Raji (cell line): Measurements from ENCODE around the gene BTAF1.
A peak's percentile ranks its signal among the peaks of the same experiment; 100 is the strongest.

ENCODE experiments used
- POLR2A ChIP-seq: IDR thresholded peaks from 2 replicates; pipeline ENCODE4 v1.6.1; 2011; ENCODE audit warnings: low read depth, low read length, control low read depth; ENCODE audit not compliant: insufficient read depth

BTAF1 gene

GRCh38 chr10:91897421-91897820 is 26.1 kb upstream of the BTAF1 start:
- TF ChIP-seq POLR2A: no peak

GRCh38 chr10:91901784-91902677 is 21.5 kb upstream of the BTAF1 start:
- TF ChIP-seq POLR2A: no peak

DNA sequence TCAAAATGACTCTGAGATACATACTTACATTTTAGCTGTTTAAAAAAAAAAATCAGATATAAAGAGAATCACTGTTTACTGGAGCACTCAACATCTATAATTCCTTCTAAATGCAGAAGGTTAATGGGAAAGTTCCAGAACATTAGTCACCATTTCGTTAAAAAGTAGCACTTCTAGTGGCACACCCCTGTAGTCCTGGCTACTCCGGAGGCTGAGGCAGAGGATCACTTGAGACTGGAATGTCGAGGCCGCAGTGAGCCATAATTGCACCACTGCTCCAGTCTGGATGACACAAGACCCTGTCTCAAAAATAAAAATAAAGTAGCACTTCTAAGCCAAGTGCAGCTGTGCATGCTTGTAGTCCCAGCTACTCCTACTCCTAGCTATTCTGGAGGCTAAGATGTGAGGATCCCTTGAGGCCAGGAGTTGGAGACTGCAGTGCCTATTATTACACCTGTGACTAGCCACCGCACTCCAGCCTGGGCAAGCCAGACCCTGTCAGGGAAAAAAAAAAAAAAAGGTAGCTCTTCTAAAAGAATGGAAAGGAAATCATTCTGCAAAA is 16.5 kb upstream of the BTAF1 start:
- TF ChIP-seq POLR2A: no peak

GRCh38 chr10:91907914-91908336 is 15.6 kb upstream of the BTAF1 start:
- TF ChIP-seq POLR2A: no peak; the same call in 1 of the 2 replicates

DNA sequence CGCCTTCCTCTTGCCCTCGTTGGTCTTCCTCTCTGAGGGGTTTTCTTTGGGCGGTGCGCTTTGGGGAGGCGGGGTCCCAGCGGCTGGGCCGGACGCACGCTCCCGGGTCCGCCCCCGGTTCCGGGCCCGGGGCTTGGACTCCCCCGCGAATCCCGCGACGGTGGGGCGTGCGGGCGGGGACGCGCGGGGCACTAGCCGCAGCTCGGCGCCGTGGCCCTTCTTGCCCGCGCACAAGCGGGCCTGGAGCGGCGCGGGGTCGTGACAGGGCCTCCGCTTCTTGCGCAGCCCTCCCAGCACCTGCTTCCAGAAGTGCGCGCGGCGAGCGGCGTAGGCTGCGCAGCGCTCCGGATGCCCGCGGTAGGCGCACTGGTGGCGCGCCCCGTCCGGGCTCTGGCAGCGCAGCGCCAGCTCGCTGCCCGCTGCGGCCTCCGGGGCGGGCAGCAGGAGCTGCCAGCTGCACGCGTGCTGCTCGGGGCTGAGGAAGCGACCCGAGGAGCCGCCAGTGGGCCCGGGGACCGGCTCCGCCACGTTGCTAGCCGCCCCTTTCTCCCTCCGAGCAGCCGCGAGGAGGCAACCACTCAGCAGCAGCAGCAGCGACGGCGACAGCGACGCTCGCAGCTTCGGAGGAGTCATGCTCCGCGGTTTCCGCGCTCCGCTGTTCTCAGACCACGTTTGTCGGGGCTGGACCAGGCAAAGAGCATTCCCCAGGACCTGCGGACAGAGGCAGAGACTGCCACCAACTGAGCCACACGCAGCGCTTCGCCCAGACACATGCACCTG is 15.0 kb upstream of the BTAF1 start:
- TF ChIP-seq POLR2A: 0 out of 2 replicates have a peak, but pooled peaks have one; percentile 55

- no peak for TF ChIP-seq POLR2A
Observed at GRCh38 chr10:91909117-91909677, 14.4 kb upstream of the BTAF1 start, which contains the start of gene FGFBP3. FGFBP3 (minus strand) TSS chr10:91909486; CDS start chr10:91908969, 517 bp downstream.

DNA sequence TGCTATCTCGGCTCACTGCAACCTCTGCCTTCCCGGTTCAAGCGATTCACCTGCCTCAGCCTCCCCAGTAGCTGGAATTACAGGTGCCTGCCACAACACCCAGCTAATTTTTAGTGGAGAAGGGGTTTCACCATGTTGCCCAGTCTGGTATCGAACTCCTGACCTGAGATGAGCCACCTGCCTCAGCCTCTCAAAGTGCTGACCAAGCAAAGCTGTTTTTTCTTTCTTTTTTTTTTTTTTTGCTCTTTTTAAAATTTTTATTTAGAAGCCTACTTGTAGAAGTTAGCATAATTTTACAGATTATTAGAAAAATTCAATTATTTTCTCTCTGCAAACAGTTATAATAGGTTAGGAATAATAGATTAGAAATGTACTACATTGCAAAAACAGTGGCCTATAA is 13.1 kb upstream of the BTAF1 start:
- TF ChIP-seq POLR2A: no peak

GRCh38 chr10:91919651-91920050 is 3.9 kb upstream of the BTAF1 start:
- no peak for TF ChIP-seq POLR2A

DNA sequence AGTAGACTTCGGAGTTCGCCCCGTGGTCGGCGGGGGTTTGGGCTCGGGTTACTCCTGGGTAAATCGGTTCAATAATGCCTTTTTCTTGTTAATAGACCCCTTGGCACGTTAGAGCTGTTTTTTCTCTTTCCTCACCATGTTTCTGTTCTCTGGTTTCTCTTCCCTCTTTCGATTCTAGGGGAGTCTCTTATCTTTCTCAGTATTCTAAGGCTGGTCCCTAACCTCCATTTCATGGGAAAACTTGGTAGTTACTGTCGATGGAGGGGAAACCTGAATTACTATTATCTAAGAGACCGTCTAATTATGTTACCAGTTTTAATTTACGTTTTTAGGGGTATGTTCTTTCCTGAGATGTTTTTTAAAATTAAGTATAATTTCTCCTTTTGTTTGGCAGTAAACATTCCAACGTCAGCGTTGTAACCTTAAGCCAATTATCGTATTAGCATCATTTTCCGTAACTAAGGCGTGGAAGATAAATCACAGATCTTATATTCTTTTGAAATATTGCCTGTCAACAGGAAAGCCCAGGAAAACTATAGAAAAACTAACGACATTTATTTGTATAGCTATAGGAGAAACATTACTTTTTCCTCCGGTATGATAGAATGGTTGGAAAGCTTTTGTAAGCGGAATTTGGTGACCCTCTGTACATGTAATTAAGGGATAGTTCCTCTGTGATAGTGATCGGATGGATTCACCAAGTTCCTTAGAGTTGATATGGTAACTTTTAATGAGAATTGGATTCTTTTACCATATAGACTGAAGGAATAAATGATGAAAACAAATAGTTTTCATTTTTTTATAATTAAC is 847 bp downstream of the BTAF1 start:
- TF ChIP-seq POLR2A: no peak

DNA sequence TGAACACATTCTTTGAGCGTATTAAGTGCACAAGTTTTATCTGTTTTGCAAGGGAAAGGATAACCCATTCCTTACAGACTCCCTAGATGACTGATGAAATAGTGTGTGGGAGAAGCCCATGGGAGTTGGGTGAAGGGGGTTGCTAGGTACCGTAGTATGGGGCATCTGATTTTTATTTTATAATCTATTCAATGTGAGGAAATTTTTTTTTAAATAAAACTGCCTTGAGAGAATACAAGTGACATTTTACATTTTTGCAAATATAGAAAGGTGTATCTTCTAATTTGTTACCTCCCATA is 1.4 kb downstream of the BTAF1 start:
- no peak for TF ChIP-seq POLR2A

DNA sequence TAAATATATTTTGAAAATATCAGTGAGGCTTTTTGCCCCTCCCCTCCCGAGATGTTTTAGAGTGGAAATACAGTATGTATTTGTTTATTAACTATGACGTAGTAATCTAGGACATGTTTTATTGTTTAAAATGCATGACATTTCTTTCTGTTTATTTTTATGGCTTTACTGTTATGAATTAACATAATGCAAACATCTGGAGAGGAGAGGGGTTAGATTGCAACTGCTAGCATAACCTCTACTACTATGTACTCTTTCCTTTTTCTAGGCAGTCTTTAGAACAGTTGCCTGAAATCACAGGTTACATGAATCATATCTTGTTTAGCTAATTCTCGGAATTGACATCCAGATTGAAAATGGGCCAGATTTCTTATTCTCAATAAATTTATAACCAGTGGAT is 7.4 kb downstream of the BTAF1 start:
- no peak for TF ChIP-seq POLR2A

- no peak for TF ChIP-seq POLR2A
Observed at GRCh38 chr10:91931526-91932190, 8.1 kb downstream of the BTAF1 start.

DNA sequence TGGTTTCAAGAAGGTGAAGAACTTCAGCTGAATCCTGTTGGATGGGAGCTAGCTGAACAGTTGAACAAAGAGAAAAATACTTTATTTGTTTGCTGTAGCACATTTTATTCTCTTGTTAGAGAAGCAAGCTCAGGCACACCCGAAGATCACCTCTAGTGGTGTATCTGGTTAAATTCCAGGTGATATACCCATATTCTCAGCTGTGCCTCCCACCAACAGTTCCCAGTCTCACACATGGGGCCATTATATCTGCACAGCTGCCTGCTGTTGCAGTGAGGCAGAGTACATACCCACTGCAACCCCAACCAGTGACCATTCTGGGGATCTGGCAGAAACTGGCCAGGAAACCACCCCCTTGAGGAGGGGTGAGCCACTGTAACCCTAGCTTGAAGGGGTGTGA is 9.2 kb downstream of the BTAF1 start:
- no peak for TF ChIP-seq POLR2A

DNA sequence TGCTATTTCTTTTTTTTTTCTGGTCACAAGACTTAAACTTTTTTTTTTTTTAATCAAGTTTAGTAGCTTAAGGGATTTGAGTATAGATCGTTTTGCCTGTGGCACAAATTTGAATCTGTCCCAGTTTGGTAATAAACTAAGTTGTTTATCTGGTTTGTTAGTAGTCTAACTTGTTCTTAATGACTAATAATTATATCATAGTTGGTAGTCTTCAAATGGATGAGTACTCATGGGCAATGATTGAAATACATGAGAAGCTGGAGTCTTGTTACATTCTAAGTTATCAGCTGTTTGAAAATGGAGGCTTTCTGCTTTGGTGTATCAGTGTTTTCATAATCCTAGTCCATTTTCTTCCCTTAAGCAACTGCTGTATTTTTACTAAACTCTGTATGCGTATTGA is 12.3 kb downstream of the BTAF1 start:
- TF ChIP-seq POLR2A: no peak
